Stimulated activated naive CD4-positive, alpha-beta T cell treated with Interleukin-2 at 50 U/mL for 16 hours (primary cell): ENCODE data around the gene HOXC11.

Experiments used
- DNase-seq: peaks from one replicate; lab custom pipeline; 2025; lab: John Stamatoyannopoulos, UW

Gene HOXC11

GRCh38 chr12:53973236-53974042, 513 bp downstream of the HOXC11 start:
- DNase-seq = no peak

GRCh38 chr12:53974084-53975063, 1.4 kb downstream of the HOXC11 start, which contains the start of gene HOTAIR:
HOTAIR (minus strand) TSS chr12:53974954.
- no peak for DNase-seq

- no peak for DNase-seq
Observed at GRCh38 chr12:53975064-53975471, 2.1 kb downstream of the HOXC11 start.

GRCh38 chr12:53975479-53976152, 2.7 kb downstream of the HOXC11 start:
- no peak for DNase-seq

- no peak for DNase-seq
Observed at GRCh38 chr12:53976172-53976822, 3.4 kb downstream of the HOXC11 start.

GRCh38 chr12:53976823-53977595, 4.1 kb downstream of the HOXC11 start:
- DNase-seq = no peak

- no peak for DNase-seq
Observed at GRCh38 chr12:53977596-53978445, 4.9 kb downstream of the HOXC11 start.

- no peak for DNase-seq
Observed at GRCh38 chr12:53978477-53979356, 5.8 kb downstream of the HOXC11 start.

- DNase-seq = no peak
Observed at GRCh38 chr12:53980104-53980801, 7.3 kb downstream of the HOXC11 start.

- no peak for DNase-seq
Observed at GRCh38 chr12:53980802-53981496, 8.0 kb downstream of the HOXC11 start.

GRCh38 chr12:53981634-53982565, 9.0 kb downstream of the HOXC11 start:
- no peak for DNase-seq

GRCh38 chr12:53982648-53983567, 10.0 kb downstream of the HOXC11 start:
- DNase-seq = no peak

GRCh38 chr12:53983568-53983949, 10.6 kb downstream of the HOXC11 start:
- no peak for DNase-seq

- no peak for DNase-seq
Observed at GRCh38 chr12:53983950-53984572, 11.1 kb downstream of the HOXC11 start.
